ENCODE data around the gene PGBD5.
"Not testable (repeated sequence)": the region's sequence is repeated elsewhere in the genome, so short reads cannot be mapped to it uniquely, and the experiment has no call there.

Gene PGBD5
- 0.04 to 0.10 reads per million in 2 donors for total RNA-seq

GRCh38 chr1:230426246-230427093 is at the start of gene PGBD5:
TSS of gene PGBD5 (minus strand) at chr1:230426332. CDS start at chr1:230425928, 404 bp downstream.
- DNase-seq = no peak

GRCh38 chr1:230474924-230475323 is 48.8 kb upstream of the PGBD5 start:
- DNase-seq = not testable (repeated sequence)

GRCh38 chr1:230470750-230471149 is 44.6 kb upstream of the PGBD5 start:
- DNase-seq = not testable (repeated sequence)

GRCh38 chr1:230469271-230469670 is 43.1 kb upstream of the PGBD5 start:
- no peak for DNase-seq

GRCh38 chr1:230465691-230466090 is 39.6 kb upstream of the PGBD5 start:
- DNase-seq = no peak

GRCh38 chr1:230464671-230465070 is 38.5 kb upstream of the PGBD5 start:
- no peak for DNase-seq

- no peak for DNase-seq
These were observed 37.6 kb upstream of the PGBD5 start for GRCh38 chr1:230463760-230464159.

- DNase-seq = no peak
These were observed 37.2 kb upstream of the PGBD5 start for GRCh38 chr1:230463326-230463725.

- no peak for DNase-seq
These were observed 33.3 kb upstream of the PGBD5 start for GRCh38 chr1:230459465-230459864.

- DNase-seq = no peak
These were observed 32.4 kb upstream of the PGBD5 start for GRCh38 chr1:230458509-230458908.

- DNase-seq = no peak
These were observed 30.3 kb upstream of the PGBD5 start for GRCh38 chr1:230456478-230456877.

- no peak for DNase-seq
These were observed 29.2 kb upstream of the PGBD5 start for GRCh38 chr1:230455291-230455690.

GRCh38 chr1:230453377-230453776 is 27.2 kb upstream of the PGBD5 start:
- no peak for DNase-seq

GRCh38 chr1:230441183-230442029 is 15.3 kb upstream of the PGBD5 start:
- DNase-seq = no peak

GRCh38 chr1:230435108-230435507 is 9.0 kb upstream of the PGBD5 start:
- no peak for DNase-seq

- no peak for DNase-seq
These were observed 5.4 kb upstream of the PGBD5 start for GRCh38 chr1:230431527-230431926.

- DNase-seq = no peak
These were observed 4.4 kb upstream of the PGBD5 start for GRCh38 chr1:230430499-230430898.

GRCh38 chr1:230429067-230429735 is 3.1 kb upstream of the PGBD5 start:
- no peak for DNase-seq

GRCh38 chr1:230427981-230428380 is 1.8 kb upstream of the PGBD5 start:
- DNase-seq = no peak

GRCh38 chr1:230427094-230427876 is 1.2 kb upstream of the PGBD5 start:
- DNase-seq = no peak

GRCh38 chr1:230425252-230426091 is 660 bp downstream of the PGBD5 start:
- no peak for DNase-seq

Measured in activated gamma-delta T cell (primary cell).